ENCODE data around the gene ETDA.

- no peak for TF ChIP-seq POLR2AphosphoS5 (IDR thresholded peaks at IDR 0.05)
- no peak for TF ChIP-seq POLR2A (IDR thresholded peaks at IDR 0.05)
- TF ChIP-seq CTCF (IDR thresholded peaks at IDR 0.05 in 8 of 11, conservative IDR thresholded peaks at IDR 0.05 in 3 of 11) = no peak
Measured at GRCh38 chrX:135264206-135264605, 12.3 kb downstream of the ETDA start.
